Measurements from ENCODE around the gene ARID5A. TPM values are rescaled to one million over a fixed set of nuclear protein-coding genes. Genes with fewer than 3 reads are reported as not detected.
A peak's percentile ranks its signal among the peaks of the same experiment; 100 is the strongest.

The ARID5A gene
- total and polyA plus RNA-seq, 4 donors, result 12.5 to 61.9 (median 28.4) TPM

- DNase-seq (peak; percentile 73 to 79 (median 76)), ATAC-seq (ENCODE audit: insufficient read depth, low FRiP score) (no peak)
- Histone ChIP-seq H3K9ac (ENCODE audit: insufficient read depth in 1 of 2, low read length in 2 of 2) (peak overlapping the region; percentile 37 to 68), H3K4me3 (no peak overlapping the region), H3K27me3 (ENCODE audit: control insufficient read depth in 3 of 3, insufficient read depth in 3 of 3, low read length in 2 of 3) (no peaks in the 10 kb centered on the region), H3K9me3 (ENCODE audit: control insufficient read depth in 4 of 4, insufficient read depth in 3 of 4, low read length in 3 of 4) (no peaks in the 10 kb centered on the region), H3K36me3 (ENCODE audit: control insufficient read depth in 4 of 4, insufficient read depth in 4 of 4, low read length in 4 of 4) (no peaks in the 10 kb centered on the region), H3K27ac (ENCODE audit: low read depth in 1 of 2, low read length in 1 of 2) (peak overlapping the region; percentile 45 to 84), H3K4me1 (ENCODE audit: control insufficient read depth in 5 of 5, insufficient read depth in 5 of 5, low read length in 5 of 5) (peaks cover 6 to 31% (median 17%) of the 10 kb centered on the region in 5 donors)
- no peak for TF ChIP-seq CTCF (IDR thresholded peaks at IDR 0.05; ENCODE audit: control extremely low read depth, extremely low read depth)
- WGBS, 2 donors, result 2% methylated on average over 41 to 51 of the region's 51 CpGs
Observed at GRCh38 chr2:96527286-96528005, 9.1 kb upstream of the ARID5A start.

GRCh38 chr2:96528006-96528699 lies 8.4 kb upstream of the ARID5A start:
- WGBS, 2 donors, result 15 to 27% methylated on average over 14 of the region's 14 CpGs

GRCh38 chr2:96528700-96529375 lies 7.7 kb upstream of the ARID5A start:
- ATAC-seq (ENCODE audit: insufficient read depth, low FRiP score) (no peak), DNase-seq (no peak)
- Histone ChIP-seq H3K36me3 (ENCODE audit: control insufficient read depth in 4 of 4, insufficient read depth in 4 of 4, low read length in 4 of 4) (no peaks in the 10 kb centered on the region), H3K9me3 (ENCODE audit: control insufficient read depth in 4 of 4, insufficient read depth in 3 of 4, low read length in 3 of 4) (no peaks in the 10 kb centered on the region), H3K4me1 (ENCODE audit: control insufficient read depth in 5 of 5, insufficient read depth in 5 of 5, low read length in 5 of 5) (peaks cover 20 to 43% (median 28%) of the 10 kb centered on the region in 5 donors), H3K27me3 (ENCODE audit: control insufficient read depth in 3 of 3, insufficient read depth in 3 of 3, low read length in 2 of 3) (no peaks in the 10 kb centered on the region), H3K9ac (ENCODE audit: insufficient read depth in 1 of 2, low read length in 2 of 2) (no peak overlapping the region), H3K4me3 (no peak overlapping the region), H3K27ac (ENCODE audit: low read depth in 1 of 2, low read length in 1 of 2) (peak overlapping the region; percentile 57 to 84)
- WGBS, 2 donors, result 67 to 76% methylated on average over 8 of the region's 8 CpGs
- TF ChIP-seq CTCF (IDR thresholded peaks at IDR 0.05; ENCODE audit: control extremely low read depth, extremely low read depth), result no peak

More at GRCh38 chr2:96528006-96528699, 8.4 kb upstream of the ARID5A start:
- Histone ChIP-seq H3K4me1 (ENCODE audit: control insufficient read depth in 5 of 5, insufficient read depth in 5 of 5, low read length in 5 of 5) (peaks cover 13 to 36% (median 24%) of the 10 kb centered on the region in 5 donors), H3K9me3 (ENCODE audit: control insufficient read depth in 4 of 4, insufficient read depth in 3 of 4, low read length in 3 of 4) (no peaks in the 10 kb centered on the region), H3K4me3 (no peak overlapping the region), H3K36me3 (ENCODE audit: control insufficient read depth in 4 of 4, insufficient read depth in 4 of 4, low read length in 4 of 4) (no peaks in the 10 kb centered on the region), H3K27me3 (ENCODE audit: control insufficient read depth in 3 of 3, insufficient read depth in 3 of 3, low read length in 2 of 3) (no peaks in the 10 kb centered on the region), H3K9ac (ENCODE audit: insufficient read depth in 1 of 2, low read length in 2 of 2) (peak overlapping the region in 1 of 2 donors; percentile 68), H3K27ac (ENCODE audit: low read depth in 1 of 2, low read length in 1 of 2) (peak overlapping the region; percentile 57 to 84)
- DNase-seq, result peak; percentile 46 to 68 (median 59)
- no peak for ATAC-seq (ENCODE audit: insufficient read depth, low FRiP score)
- no peak for TF ChIP-seq CTCF (IDR thresholded peaks at IDR 0.05; ENCODE audit: control extremely low read depth, extremely low read depth)
